Testis (tissue), 2 donors: ENCODE results near the gene SEMA6C.

Source experiments
- CTCF ChIP-seq, 3 experiments: fragments of 450-650 bp in 2 of 3; fragments of 200-600 bp in 1 of 3; sonication (generic) in 1 of 3; IDR thresholded peaks; one replicate each; pipeline ENCODE4 v1.5.1; 2016 to 2019; ENCODE audit warnings: antibody characterized with exemption in 3 of 3, mild to moderate bottlenecking in 2 of 3, moderate library complexity in 1 of 3
- POLR2A ChIP-seq: fragments of 450-650 bp; IDR thresholded peaks from one replicate; pipeline ENCODE4 v1.6.1; 2017; ENCODE audit warnings: antibody characterized with exemption, mild to moderate bottlenecking, moderate library complexity

DNA sequence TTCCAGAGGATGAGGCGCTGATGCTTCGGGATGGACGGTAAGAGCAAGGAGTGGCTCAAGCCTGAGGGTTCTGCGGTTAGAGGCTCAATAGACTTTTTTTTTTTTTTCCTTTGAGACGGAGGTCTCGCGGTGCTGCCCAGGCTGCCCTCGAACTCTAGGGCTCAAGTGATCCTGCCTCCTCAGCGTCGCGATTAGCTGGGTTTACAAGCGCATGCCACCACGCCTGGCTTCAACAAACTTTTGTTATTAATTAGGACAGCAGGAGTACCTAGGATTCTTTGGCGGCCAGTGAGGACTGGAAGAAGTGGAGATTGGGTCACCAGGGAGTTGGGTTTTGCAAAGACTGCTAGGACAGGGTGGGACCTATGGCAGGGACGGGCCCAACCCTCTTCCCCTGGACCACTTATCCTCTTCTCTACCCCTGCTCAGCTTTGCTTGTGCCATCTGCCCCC is 20.1 kb upstream of the SEMA6C start:
- TF ChIP-seq CTCF (IDR thresholded peaks at IDR 0.05) (no peak), POLR2A (no peak)
